Panc1 (cell line): ENCODE measurements around the gene CA10. TPM values are rescaled to one million over a fixed set of nuclear protein-coding genes. Genes with fewer than 3 reads are reported as not detected.

ENCODE experiments used
- ATAC-seq: fragments of 200-7000 bp; cut with Tn5 transposase; 2 replicates; pipeline ENCODE4 v1.9.1; 2020; ENCODE audit warnings: mild to moderate bottlenecking, moderate library complexity
- BruUV-seq: library from RNA; stranded (reverse); fragments of 400-500 nt; replicated peaks from 2 replicates; lab custom pipeline; 2021; lab: Mats Ljungman, UMichigan
- CTCF ChIA-PET: fragments of 300-600 bp; sonication (Branson Sonifier 250); formaldehyde crosslinking; loops from one replicate; lab custom pipeline; 2022; ENCODE audit warnings: antibody characterized with exemption; lab: Charles Lee
- POLR2A ChIA-PET: fragments of 300-600 bp; sonication (Branson Sonifier 250); formaldehyde crosslinking; loops from one replicate; lab custom pipeline; 2022; ENCODE audit warnings: antibody characterized with exemption; lab: Charles Lee
- DNase-seq: peaks from one replicate; pipeline ENCODE4 v3.0.0-alpha.2; 2010; ENCODE audit warnings: low read depth, low spot score
- H3K27ac ChIP-seq: 2 replicates; pipeline ENCODE4 v1.5.1; 2011; ENCODE audit warnings: mild to moderate bottlenecking, low read length, inconsistent platforms
- H3K27me3 ChIP-seq: fragments of 200-500 bp; sonication (Bioruptor generic); 2 replicates; pipeline ENCODE4 v1.6.0; 2014; ENCODE audit warnings: low read length, inconsistent platforms; ENCODE audit not compliant: control insufficient read depth, insufficient read depth
- H3K36me3 ChIP-seq: fragments of 200-500 bp; sonication (Bioruptor generic); 2 replicates; pipeline ENCODE4 v1.5.1; 2014; ENCODE audit warnings: inconsistent platforms, mild to moderate bottlenecking, low read length, moderate library complexity; ENCODE audit not compliant: control insufficient read depth, insufficient read depth
- H3K4me1 ChIP-seq: 2 replicates; pipeline ENCODE4 v1.5.1; 2011; ENCODE audit warnings: inconsistent platforms, mild to moderate bottlenecking, low read length, moderate library complexity; ENCODE audit not compliant: control insufficient read depth, insufficient read depth
- H3K4me3 ChIP-seq, 2 experiments: 2 replicates each; pipeline ENCODE4 v1.5.1; 2011 to 2012; ENCODE audit warnings: low read depth in 2 of 2, low read length in 2 of 2, mild to moderate bottlenecking in 2 of 2, inconsistent platforms in 1 of 2, moderate library complexity in 1 of 2
- H3K9me3 ChIP-seq: fragments of 200-500 bp; sonication (Bioruptor generic); 2 replicates; pipeline ENCODE4 v1.5.1; 2014; ENCODE audit warnings: low read depth, mild to moderate bottlenecking, inconsistent platforms, low read length, moderate library complexity; ENCODE audit not compliant: control insufficient read depth, insufficient read depth
- POLR2AphosphoS5 ChIP-seq: IDR thresholded peaks from 2 replicates; pipeline ENCODE4 v1.6.1; 2012; ENCODE audit warnings: mild to moderate bottlenecking, low read depth, low read length, moderate library complexity
- SIN3A ChIP-seq: IDR thresholded peaks from 2 replicates; pipeline ENCODE4 v1.6.1; 2012; ENCODE audit warnings: low read depth, mild to moderate bottlenecking, low read length, moderate library complexity, borderline replicate concordance; ENCODE audit not compliant: insufficient read depth
- TCF7L2 ChIP-seq: IDR thresholded peaks from 2 replicates; pipeline ENCODE4 v1.6.1; 2011; ENCODE audit warnings: mild to moderate bottlenecking, low read depth, low read length, inconsistent platforms
- in situ Hi-C: cut with HindIII; loops from 2 replicates; pipeline ENCODE4 v1.10.0; 2016; ENCODE audit warnings: low sequenced_read_pairs, low pct_unique_long_range_greater_than_20kb
- intact Hi-C: fragments of 100-400 bp; cut with micrococcal nuclease; formaldehyde crosslinking; loops from one replicate; pipeline ENCODE4 v1.10.0; 2022; ENCODE audit not compliant: unreplicated experiment
- total RNA-seq: library from RNA; stranded (reverse); gene quantifications from one replicate; pipeline ENCODE4 v1.2.1, GENCODE V29; 2021; ENCODE audit not compliant: unreplicated experiment
- TF ChIP-seq, protein P1 (sequence below), 2 experiments: IDR thresholded peaks; 2 replicates each; pipeline ENCODE4 v1.6.1; 2011 to 2012; ENCODE audit warnings: low read depth in 2 of 2, control low read depth in 1 of 2, low read length in 1 of 2, mild to moderate bottlenecking in 1 of 2, moderate library complexity in 1 of 2; ENCODE audit not compliant: insufficient read depth in 1 of 2
- TF ChIP-seq, protein P2 (sequence below): fragments of 450-650 bp; IDR thresholded peaks from 2 replicates; pipeline ENCODE4 v1.5.1; 2017; ENCODE audit warnings: mild to moderate bottlenecking

The CA10 gene
- total RNA-seq, 1 experiment from 2014 or later: not detected

DNA sequence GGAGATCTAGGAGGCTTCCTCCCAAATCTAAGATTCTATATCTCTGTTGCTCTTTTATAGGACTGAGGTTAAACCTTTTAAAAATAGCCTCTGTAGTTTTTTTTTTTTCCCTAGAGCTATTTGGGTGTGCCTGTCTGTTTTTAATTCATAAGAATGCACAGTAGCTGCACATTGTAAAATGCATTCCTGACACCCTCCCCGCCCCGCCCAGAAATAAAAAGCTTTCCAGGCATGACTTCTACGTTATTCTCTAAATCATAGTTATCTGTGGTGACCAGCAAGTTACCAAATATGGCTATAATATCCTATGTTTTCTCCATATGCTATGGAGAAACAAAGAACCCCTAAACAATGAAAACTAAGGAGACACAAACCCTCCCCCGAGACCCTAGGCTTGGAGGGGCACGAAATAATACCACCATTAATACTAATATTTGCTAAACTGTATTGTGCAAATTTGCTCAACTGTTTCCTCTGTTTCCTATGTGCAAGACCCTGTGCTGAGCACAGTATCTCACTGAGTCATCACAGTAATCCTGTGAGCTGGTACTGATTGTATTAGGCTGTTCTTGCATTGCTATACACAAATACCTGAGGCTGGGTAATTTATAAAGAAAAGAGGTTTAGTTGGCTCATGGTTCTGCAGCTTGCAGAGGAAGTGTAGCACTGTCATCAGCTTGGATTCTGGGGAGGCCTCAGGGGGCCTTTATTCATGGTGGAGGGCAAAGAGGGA lies 388.3 kb downstream of the CA10 start:
- H3K27me3 ChIP-seq: no peaks in the 10 kb centered on the region
- TF ChIP-seq POLR2AphosphoS5 (no peak), TCF7L2 (no peak), SIN3A (no peak)
- TF ChIP-seq, protein P1, sequence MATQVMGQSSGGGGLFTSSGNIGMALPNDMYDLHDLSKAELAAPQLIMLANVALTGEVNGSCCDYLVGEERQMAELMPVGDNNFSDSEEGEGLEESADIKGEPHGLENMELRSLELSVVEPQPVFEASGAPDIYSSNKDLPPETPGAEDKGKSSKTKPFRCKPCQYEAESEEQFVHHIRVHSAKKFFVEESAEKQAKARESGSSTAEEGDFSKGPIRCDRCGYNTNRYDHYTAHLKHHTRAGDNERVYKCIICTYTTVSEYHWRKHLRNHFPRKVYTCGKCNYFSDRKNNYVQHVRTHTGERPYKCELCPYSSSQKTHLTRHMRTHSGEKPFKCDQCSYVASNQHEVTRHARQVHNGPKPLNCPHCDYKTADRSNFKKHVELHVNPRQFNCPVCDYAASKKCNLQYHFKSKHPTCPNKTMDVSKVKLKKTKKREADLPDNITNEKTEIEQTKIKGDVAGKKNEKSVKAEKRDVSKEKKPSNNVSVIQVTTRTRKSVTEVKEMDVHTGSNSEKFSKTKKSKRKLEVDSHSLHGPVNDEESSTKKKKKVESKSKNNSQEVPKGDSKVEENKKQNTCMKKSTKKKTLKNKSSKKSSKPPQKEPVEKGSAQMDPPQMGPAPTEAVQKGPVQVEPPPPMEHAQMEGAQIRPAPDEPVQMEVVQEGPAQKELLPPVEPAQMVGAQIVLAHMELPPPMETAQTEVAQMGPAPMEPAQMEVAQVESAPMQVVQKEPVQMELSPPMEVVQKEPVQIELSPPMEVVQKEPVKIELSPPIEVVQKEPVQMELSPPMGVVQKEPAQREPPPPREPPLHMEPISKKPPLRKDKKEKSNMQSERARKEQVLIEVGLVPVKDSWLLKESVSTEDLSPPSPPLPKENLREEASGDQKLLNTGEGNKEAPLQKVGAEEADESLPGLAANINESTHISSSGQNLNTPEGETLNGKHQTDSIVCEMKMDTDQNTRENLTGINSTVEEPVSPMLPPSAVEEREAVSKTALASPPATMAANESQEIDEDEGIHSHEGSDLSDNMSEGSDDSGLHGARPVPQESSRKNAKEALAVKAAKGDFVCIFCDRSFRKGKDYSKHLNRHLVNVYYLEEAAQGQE (IDR thresholded peaks at IDR 0.05; ENCODE audit: insufficient read depth in 1 of 2, low read depth in 2 of 2, low read length in 1 of 2): no peak
- TF ChIP-seq, protein P2, sequence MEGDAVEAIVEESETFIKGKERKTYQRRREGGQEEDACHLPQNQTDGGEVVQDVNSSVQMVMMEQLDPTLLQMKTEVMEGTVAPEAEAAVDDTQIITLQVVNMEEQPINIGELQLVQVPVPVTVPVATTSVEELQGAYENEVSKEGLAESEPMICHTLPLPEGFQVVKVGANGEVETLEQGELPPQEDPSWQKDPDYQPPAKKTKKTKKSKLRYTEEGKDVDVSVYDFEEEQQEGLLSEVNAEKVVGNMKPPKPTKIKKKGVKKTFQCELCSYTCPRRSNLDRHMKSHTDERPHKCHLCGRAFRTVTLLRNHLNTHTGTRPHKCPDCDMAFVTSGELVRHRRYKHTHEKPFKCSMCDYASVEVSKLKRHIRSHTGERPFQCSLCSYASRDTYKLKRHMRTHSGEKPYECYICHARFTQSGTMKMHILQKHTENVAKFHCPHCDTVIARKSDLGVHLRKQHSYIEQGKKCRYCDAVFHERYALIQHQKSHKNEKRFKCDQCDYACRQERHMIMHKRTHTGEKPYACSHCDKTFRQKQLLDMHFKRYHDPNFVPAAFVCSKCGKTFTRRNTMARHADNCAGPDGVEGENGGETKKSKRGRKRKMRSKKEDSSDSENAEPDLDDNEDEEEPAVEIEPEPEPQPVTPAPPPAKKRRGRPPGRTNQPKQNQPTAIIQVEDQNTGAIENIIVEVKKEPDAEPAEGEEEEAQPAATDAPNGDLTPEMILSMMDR: no peak
- DNase-seq: no peak
- H3K4me1 ChIP-seq: no peaks in the 10 kb centered on the region
- H3K27ac ChIP-seq: no peak overlapping the region
- no TSS peak for BruUV-seq
- H3K4me3 ChIP-seq: no peak overlapping the region
- H3K36me3 ChIP-seq: no peaks in the 10 kb centered on the region
- in situ Hi-C loops: no loop called here
- intact Hi-C loops: no loop called here
- ChIA-PET CTCF (no interaction called here), POLR2A (no interaction called here)
- no peaks in the 10 kb centered on the region for H3K9me3 ChIP-seq
- no peak for ATAC-seq

DNA sequence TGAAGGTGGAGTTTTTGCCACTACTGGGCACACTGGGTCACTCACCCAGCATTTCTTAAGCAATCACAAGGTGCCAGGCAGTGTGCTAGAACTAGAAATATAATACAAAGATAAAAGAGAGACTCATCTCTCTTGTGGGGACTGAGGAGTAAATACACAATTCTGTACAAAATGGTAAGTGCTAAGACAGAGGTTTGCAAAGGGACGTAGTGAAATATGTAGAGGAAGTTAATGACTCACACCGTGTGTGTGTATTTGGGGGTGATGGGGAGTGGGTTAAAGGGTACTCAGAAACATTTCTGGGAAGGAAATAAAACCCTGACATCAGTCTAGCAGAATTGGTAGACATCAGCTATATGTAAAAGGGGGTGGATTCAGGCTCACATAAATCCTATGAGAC lies 389.3 kb downstream of the CA10 start:
- no peaks in the 10 kb centered on the region for H3K36me3 ChIP-seq
- intact Hi-C loops: loop anchor here (10.0 kb wide), 1 partner anchor 56 kb away; no protein-coding TSS in a partner anchor
- H3K27ac ChIP-seq: no peak overlapping the region
- ATAC-seq: no peak
- no peak overlapping the region for H3K4me3 ChIP-seq
- no TSS peak for BruUV-seq
- POLR2A ChIA-PET: no interaction called here
- H3K4me1 ChIP-seq: no peaks in the 10 kb centered on the region
- no peak for DNase-seq
- H3K9me3 ChIP-seq: no peaks in the 10 kb centered on the region
- TF ChIP-seq, protein P1 (IDR thresholded peaks at IDR 0.05; ENCODE audit: insufficient read depth in 1 of 2, low read depth in 2 of 2, low read length in 1 of 2): no peak
- no peak for TF ChIP-seq TCF7L2
- TF ChIP-seq POLR2AphosphoS5: no peak
- TF ChIP-seq, protein P2: no peak
- TF ChIP-seq SIN3A: no peak
- H3K27me3 ChIP-seq: no peaks in the 10 kb centered on the region
- CTCF ChIA-PET: no interaction called here
- in situ Hi-C loops: no loop called here
